Measurements from ENCODE around the gene CEPT1.

Gene CEPT1

GRCh38 chr1:111145963-111146768 is 6.1 kb downstream of the CEPT1 start:
- DNase-seq (ENCODE audit: low read depth): no peak

GRCh38 chr1:111147948-111148347 is 7.9 kb downstream of the CEPT1 start:
- no peak for DNase-seq (ENCODE audit: low read depth)

- no peak for DNase-seq (ENCODE audit: low read depth)
These were observed 8.4 kb downstream of the CEPT1 start for GRCh38 chr1:111148376-111148881.

GRCh38 chr1:111151838-111152237 is 11.8 kb downstream of the CEPT1 start:
- DNase-seq (ENCODE audit: low read depth): no peak

GRCh38 chr1:111154021-111154999 is 14.3 kb downstream of the CEPT1 start:
- DNase-seq (ENCODE audit: low read depth): no peak

GRCh38 chr1:111157431-111157830 is 17.4 kb downstream of the CEPT1 start:
- DNase-seq (ENCODE audit: low read depth): no peak

GRCh38 chr1:111161843-111162487 is 21.9 kb downstream of the CEPT1 start:
- no peak for DNase-seq (ENCODE audit: low read depth)

- DNase-seq (ENCODE audit: low read depth): no peak
These were observed 22.5 kb downstream of the CEPT1 start for GRCh38 chr1:111162488-111162880.

GRCh38 chr1:111163363-111163762 is 23.3 kb downstream of the CEPT1 start:
- DNase-seq (ENCODE audit: low read depth): no peak

GRCh38 chr1:111164151-111164550 is 24.1 kb downstream of the CEPT1 start:
- DNase-seq (ENCODE audit: low read depth): no peak

- DNase-seq (ENCODE audit: low read depth): no peak
These were observed 32.4 kb downstream of the CEPT1 start for GRCh38 chr1:111172463-111172862.

GRCh38 chr1:111174070-111174469 is 34.0 kb downstream of the CEPT1 start:
- DNase-seq (ENCODE audit: low read depth): no peak

GRCh38 chr1:111175349-111175748 is 35.3 kb downstream of the CEPT1 start:
- DNase-seq (ENCODE audit: low read depth): no peak

GRCh38 chr1:111176678-111177077 is 36.7 kb downstream of the CEPT1 start:
- no peak for DNase-seq (ENCODE audit: low read depth)

- DNase-seq (ENCODE audit: low read depth): no peak
These were observed 40.0 kb downstream of the CEPT1 start for GRCh38 chr1:111179968-111180533.

- no peak for DNase-seq (ENCODE audit: low read depth)
These were observed 42.0 kb downstream of the CEPT1 start for GRCh38 chr1:111182052-111182451.

GRCh38 chr1:111183308-111184069 is 43.5 kb downstream of the CEPT1 start:
- no peak for DNase-seq (ENCODE audit: low read depth)

- no peak for DNase-seq (ENCODE audit: low read depth)
These were observed 44.6 kb downstream of the CEPT1 start for GRCh38 chr1:111184663-111185062.

- DNase-seq (ENCODE audit: low read depth): no peak
These were observed 51.0 kb downstream of the CEPT1 start for GRCh38 chr1:111190931-111191451.

- DNase-seq (ENCODE audit: low read depth): no peak
These were observed 51.5 kb downstream of the CEPT1 start for GRCh38 chr1:111191496-111191895.

- no peak for DNase-seq (ENCODE audit: low read depth)
These were observed 52.1 kb downstream of the CEPT1 start for GRCh38 chr1:111192074-111192473.

All from activated gamma-delta T cell treated with anti-CD3 and anti-CD28 coated beads, Interleukin-2, amount 50 U/mL, for 16 hours (primary cell).